GM18870 (cell line): ENCODE measurements around the gene AICDA.

Experiments used
- ATAC-seq: cut with Tn5 transposase; IDR thresholded peaks from one replicate; pipeline ENCODE4 v1.9.1; 2021; ENCODE audit warnings: moderate library complexity; ENCODE audit not compliant: unreplicated experiment

AICDA gene

GRCh38 chr12:8559676-8560075, 53.0 kb downstream of the AICDA start:
- ATAC-seq = no peak

DNA sequence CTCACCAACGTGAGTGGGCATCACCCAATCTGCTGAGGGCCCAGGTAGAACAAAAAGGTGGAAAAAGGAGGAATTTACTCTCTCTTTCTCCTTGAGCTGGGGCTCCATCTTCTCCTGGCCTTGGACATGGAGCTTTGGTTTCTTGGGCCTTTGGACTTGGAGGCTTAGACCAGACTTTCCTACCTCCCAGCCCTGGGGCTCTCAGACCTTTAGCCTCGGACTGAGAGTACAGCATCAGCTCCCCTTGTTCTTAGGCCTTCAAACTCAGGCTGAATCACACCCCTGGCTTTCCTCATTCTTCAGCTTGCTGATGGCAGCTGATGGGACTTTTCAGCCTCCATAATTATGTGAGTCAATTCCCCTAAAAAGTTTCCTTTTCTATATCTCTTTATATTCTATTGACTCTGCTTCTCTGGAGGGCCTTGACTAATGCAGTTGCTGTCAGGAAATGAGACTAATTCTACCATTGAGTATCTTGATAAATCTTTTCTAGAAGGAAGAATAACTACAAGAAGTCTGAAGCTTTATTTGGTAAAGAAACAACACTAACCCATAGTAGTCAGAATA, 56.0 kb downstream of the AICDA start:
- ATAC-seq = no peak

- no peak for ATAC-seq
Observed at GRCh38 chr12:8554451-8555195, 58.0 kb downstream of the AICDA start.

GRCh38 chr12:8553088-8553627, 59.5 kb downstream of the AICDA start:
- no peak for ATAC-seq
